Neural cell (in vitro differentiated cells): Measurements from ENCODE around the gene HTR5A. TPM values are rescaled to one million over a fixed set of nuclear protein-coding genes. Genes with fewer than 3 reads are reported as not detected.

ENCODE experiments used
- H2AFZ ChIP-seq: fragments of 200-600, 300-800 bp; sonication (generic), shearing (Covaris generic); 2 replicates; pipeline ENCODE4 v1.6.0; 2014; ENCODE audit warnings: low read depth, mild to moderate bottlenecking, antibody characterized with exemption, low read length, moderate library complexity
- H3F3A ChIP-seq: fragments of 200-600 bp; shearing (Covaris generic); 2 replicates; pipeline ENCODE4 v1.6.1; 2016; ENCODE audit warnings: mild to moderate bottlenecking, moderate library complexity, mixed read lengths, antibody characterized with exemption, low read length; ENCODE audit not compliant: insufficient read depth, poor library complexity, severe bottlenecking
- H3K27ac ChIP-seq: fragments of 200-600, 300-800 bp; sonication (generic), shearing (Covaris generic); 2 replicates; pipeline ENCODE4 v1.5.1; 2014; ENCODE audit warnings: mild to moderate bottlenecking, low read length, moderate library complexity
- H3K27me3 ChIP-seq: fragments of 300-800, 200-600 bp; sonication (generic), shearing (Covaris generic); 2 replicates; pipeline ENCODE4 v1.6.0; 2014; ENCODE audit warnings: mild to moderate bottlenecking, low read depth, low read length, moderate library complexity; ENCODE audit not compliant: insufficient read depth
- H3K36me3 ChIP-seq: fragments of 300-800, 200-600 bp; sonication (generic), shearing (Covaris generic); 2 replicates; pipeline ENCODE4 v1.5.1; 2014; ENCODE audit warnings: mild to moderate bottlenecking, antibody characterized with exemption, low read length, moderate library complexity; ENCODE audit not compliant: insufficient read depth
- H3K4me2 ChIP-seq: fragments of 300-800, 200-600 bp; sonication (generic), shearing (Covaris generic); 2 replicates; pipeline ENCODE4 v1.6.0; 2014; ENCODE audit warnings: mild to moderate bottlenecking, low read length
- H3K4me3 ChIP-seq: fragments of 300-800, 200-600 bp; sonication (generic), shearing (Covaris generic); 2 replicates; pipeline ENCODE4 v1.5.1; 2014; ENCODE audit warnings: mild to moderate bottlenecking, low read length, moderate library complexity
- H3K79me2 ChIP-seq: fragments of 200-600 bp; shearing (Covaris generic); replicated peaks from 2 replicates; pipeline ENCODE4 v1.6.0; 2014; ENCODE audit warnings: mild to moderate bottlenecking, low read length, moderate library complexity; ENCODE audit not compliant: insufficient read depth
- H3K9ac ChIP-seq: fragments of 300-800, 200-600 bp; sonication (generic), shearing (Covaris generic); 2 replicates; pipeline ENCODE4 v1.6.1; 2016; ENCODE audit warnings: mild to moderate bottlenecking, low read length, mixed read lengths
- H3K9me2 ChIP-seq: fragments of 200-600 bp; shearing (Covaris generic); 2 replicates; pipeline ENCODE4 v1.6.1; 2016; ENCODE audit warnings: mild to moderate bottlenecking, low read length, mixed read lengths; ENCODE audit not compliant: insufficient read depth
- H3K9me3 ChIP-seq: fragments of 200-600, 300-800 bp; sonication (generic), shearing (Covaris generic); 2 replicates; pipeline ENCODE4 v1.6.1; 2016; ENCODE audit warnings: mild to moderate bottlenecking, mixed run types, low read length, moderate library complexity, mixed read lengths
- H4K20me1 ChIP-seq: fragments of 200-600 bp; shearing (Covaris generic); 2 replicates; pipeline ENCODE4 v1.6.1; 2016; ENCODE audit warnings: mild to moderate bottlenecking, mixed run types; ENCODE audit not compliant: insufficient read depth
- CTCF ChIP-seq: fragments of 450-650 bp; IDR thresholded peaks from 2 replicates; pipeline ENCODE4 v1.5.1; 2014; ENCODE audit warnings: antibody characterized with exemption, mild to moderate bottlenecking, moderate library complexity; ENCODE audit not compliant: poor library complexity, severe bottlenecking
- EZH2 ChIP-seq: fragments of 200-600, 300-800 bp; shearing (Covaris generic), sonication (generic); IDR thresholded peaks from 2 replicates; pipeline ENCODE4 v1.6.1; 2014; ENCODE audit warnings: antibody characterized with exemption, low read length, borderline replicate concordance, mild to moderate bottlenecking; ENCODE audit not compliant: insufficient read depth, poor library complexity, severe bottlenecking
- MXI1 ChIP-seq: fragments of 450-650 bp; conservative IDR thresholded peaks from 2 replicates; pipeline ENCODE4 v1.6.1; 2014; ENCODE audit warnings: antibody characterized with exemption, mild to moderate bottlenecking; ENCODE audit not compliant: poor library complexity, severe bottlenecking
- POLR2AphosphoS5 ChIP-seq: IDR thresholded peaks from 2 replicates; pipeline ENCODE4 v1.6.1; 2012
- RAD21 ChIP-seq: fragments of 450-650 bp; conservative IDR thresholded peaks from 2 replicates; pipeline ENCODE4 v1.6.1; 2014; ENCODE audit warnings: antibody characterized with exemption, mild to moderate bottlenecking, moderate library complexity
- REST ChIP-seq: IDR thresholded peaks from 2 replicates; pipeline ENCODE4 v1.6.1; 2012; ENCODE audit warnings: borderline replicate concordance
- SMC3 ChIP-seq: fragments of 450-650 bp; conservative IDR thresholded peaks from 2 replicates; pipeline ENCODE4 v1.6.1; 2014; ENCODE audit warnings: antibody characterized with exemption, mild to moderate bottlenecking, moderate library complexity; ENCODE audit not compliant: poor library complexity
- TAF1 ChIP-seq: IDR thresholded peaks from 2 replicates; pipeline ENCODE4 v1.6.1; 2012; ENCODE audit warnings: low read depth
- polyA minus RNA-seq: library from RNA; depleted of rRNA, polyadenylated mRNA; stranded (reverse); fragments of >200 nt; gene quantifications from 2 replicates; pipeline ENCODE4 v1.2.3, GENCODE V29; 2014
- polyA plus RNA-seq: library from polyadenylated mRNA; depleted of rRNA; stranded (reverse); fragments of >200 nt; gene quantifications from 2 replicates; pipeline ENCODE4 v1.2.3, GENCODE V29; 2014

HTR5A gene
- 0.14 TPM in 2 replicates for polyA plus RNA-seq
- 0.46 and 0.49 TPM in 2 replicates for polyA minus RNA-seq

GRCh38 chr7:155069992-155070751 is at the start of gene HTR5A:
Gene HTR5A, plus strand, starts transcription at chr7:155070324. Its CDS starts 576 bp downstream, at chr7:155070900.
- Histone ChIP-seq H3K36me3 (no peaks in the 10 kb centered on the region), H4K20me1 (no peaks in the 10 kb centered on the region), H3K79me2 (no peaks in the 10 kb centered on the region), H3K4me3 (peak within 1 kb of the TSS; percentile 77), H3K9me2 (no peaks in the 10 kb centered on the region), H3K9me3 (no peaks in the 10 kb centered on the region), H3K4me2 (peak within 1 kb of the TSS; percentile 27), H3K27ac (no peak within 1 kb of the TSS), H3K9ac (peak within 1 kb of the TSS; percentile 66), H3F3A (no peaks in the 10 kb centered on the region), H3K27me3 (peaks cover 54% of the 10 kb centered on the region), H2AFZ (peak within 1 kb of the TSS; percentile 24)
- TF ChIP-seq CTCF = no peak
- peak; percentile 18 for TF ChIP-seq MXI1
- peak; percentile 97 for TF ChIP-seq REST
- peak; percentile 9 for TF ChIP-seq RAD21

- no peaks in the 10 kb centered on the region for H3K9me2 ChIP-seq
- no peaks in the 10 kb centered on the region for H3K27me3 ChIP-seq
- no peak overlapping the region for H3K9ac ChIP-seq
- no peak overlapping the region for H3K4me2 ChIP-seq
- H3K27ac ChIP-seq = no peak overlapping the region
- no peak for TF ChIP-seq RAD21
- TF ChIP-seq TAF1 = no peak
- no peak for TF ChIP-seq REST
- no peak for TF ChIP-seq CTCF
- no peak for TF ChIP-seq SMC3
- TF ChIP-seq EZH2 = no peak
- TF ChIP-seq MXI1 = no peak
- no peak for TF ChIP-seq POLR2AphosphoS5
- H3F3A ChIP-seq = no peaks in the 10 kb centered on the region
- H4K20me1 ChIP-seq = no peaks in the 10 kb centered on the region
- H3K9me3 ChIP-seq = no peaks in the 10 kb centered on the region
- H3K4me3 ChIP-seq = no peak overlapping the region
- no peak overlapping the region for H2AFZ ChIP-seq
- no peaks in the 10 kb centered on the region for H3K36me3 ChIP-seq
- no peaks in the 10 kb centered on the region for H3K79me2 ChIP-seq
These were observed 49.1 kb upstream of the HTR5A start for GRCh38 chr7:155020996-155021395.
